Chondrocyte (in vitro differentiated cells): Measurements from ENCODE around the gene EIF5. TPM values are rescaled to one million over a fixed set of nuclear protein-coding genes. Genes with fewer than 3 reads are reported as not detected.

Experiments
- DNase-seq: peaks from one replicate; pipeline ENCODE4 v3.0.0; 2021; ENCODE audit warnings: mixed read lengths, low spot score
- H3K27ac Mint-ChIP-seq: one replicate; pipeline ENCODE4 v1.8.0; 2021; ENCODE audit warnings: mild to moderate bottlenecking, moderate library complexity, mixed read lengths; ENCODE audit not compliant: unreplicated experiment
- H3K27me3 Mint-ChIP-seq: 2 replicates; pipeline ENCODE4 v1.8.0; 2021; ENCODE audit warnings: low read depth, mixed read lengths
- H3K36me3 Mint-ChIP-seq: 2 replicates; pipeline ENCODE4 v1.8.0; 2021; ENCODE audit warnings: low read depth, mixed read lengths
- H3K4me1 Mint-ChIP-seq: 2 replicates; pipeline ENCODE4 v1.8.0; 2021; ENCODE audit warnings: low read depth, mild to moderate bottlenecking, mixed read lengths
- H3K4me3 Mint-ChIP-seq: one replicate; pipeline ENCODE4 v1.8.0; 2021; ENCODE audit warnings: mild to moderate bottlenecking, moderate library complexity, mixed read lengths; ENCODE audit not compliant: unreplicated experiment
- H3K9me3 Mint-ChIP-seq: 2 replicates; pipeline ENCODE4 v1.8.0; 2021; ENCODE audit warnings: low read depth, mixed read lengths
- CTCF ChIP-seq: fragments of 200-600 bp; sonication (generic); IDR thresholded peaks from 2 replicates; pipeline ENCODE4 v1.5.0; 2021; ENCODE audit warnings: antibody characterized with exemption, mild to moderate bottlenecking, moderate library complexity
- total RNA-seq: library from RNA; stranded (reverse); gene quantifications from 3 replicates; pipeline ENCODE4 v1.2.1, GENCODE V29; 2021

The EIF5 gene
- total RNA-seq, 1 donor from 2014 or later = 212 TPM

GRCh38 chr14:103332143-103332919 is 1.7 kb upstream of the EIF5 start:
- Mint-ChIP-seq H3K4me3 (peak overlapping the region; percentile 36), H3K36me3 (peaks cover 22% of the 10 kb centered on the region), H3K27me3 (no peaks in the 10 kb centered on the region), H3K9me3 (no peaks in the 10 kb centered on the region), H3K27ac (peak overlapping the region; percentile 79), H3K4me1 (peaks cover 31% of the 10 kb centered on the region)
- no peak for TF ChIP-seq CTCF
- DNase-seq = peak; percentile 42

GRCh38 chr14:103334644-103335622 is 896 bp downstream of the EIF5 start:
- no peaks in the 10 kb centered on the region for H3K27me3 Mint-ChIP-seq
- H3K27ac Mint-ChIP-seq = peak overlapping the region; percentile 91
- peak overlapping the region; percentile 81 for H3K4me3 Mint-ChIP-seq
- peaks cover 46% of the 10 kb centered on the region for H3K36me3 Mint-ChIP-seq
- no peak for TF ChIP-seq CTCF
- peaks cover 33% of the 10 kb centered on the region for H3K4me1 Mint-ChIP-seq
- H3K9me3 Mint-ChIP-seq = no peaks in the 10 kb centered on the region
- no peak for DNase-seq

GRCh38 chr14:103336191-103336590 is 2.2 kb downstream of the EIF5 start:
- no peaks in the 10 kb centered on the region for H3K27me3 Mint-ChIP-seq
- no peak for TF ChIP-seq CTCF
- H3K4me3 Mint-ChIP-seq = peak overlapping the region; percentile 81
- H3K36me3 Mint-ChIP-seq = peaks cover 56% of the 10 kb centered on the region
- no peak overlapping the region for H3K27ac Mint-ChIP-seq
- DNase-seq = no peak
- peaks cover 33% of the 10 kb centered on the region for H3K4me1 Mint-ChIP-seq
- no peaks in the 10 kb centered on the region for H3K9me3 Mint-ChIP-seq

- Mint-ChIP-seq H3K9me3 (no peaks in the 10 kb centered on the region), H3K27ac (no peak overlapping the region), H3K4me1 (peaks cover 26% of the 10 kb centered on the region), H3K4me3 (no peak overlapping the region), H3K36me3 (peaks cover 70% of the 10 kb centered on the region), H3K27me3 (no peaks in the 10 kb centered on the region)
- no peak for TF ChIP-seq CTCF
- no peak for DNase-seq
Observed at GRCh38 chr14:103337794-103338193, 3.8 kb downstream of the EIF5 start.

- no peaks in the 10 kb centered on the region for H3K9me3 Mint-ChIP-seq
- no peak overlapping the region for H3K4me3 Mint-ChIP-seq
- H3K4me1 Mint-ChIP-seq = peaks cover 22% of the 10 kb centered on the region
- no peak overlapping the region for H3K27ac Mint-ChIP-seq
- no peak for TF ChIP-seq CTCF
- peaks cover 83% of the 10 kb centered on the region for H3K36me3 Mint-ChIP-seq
- DNase-seq = no peak
- H3K27me3 Mint-ChIP-seq = no peaks in the 10 kb centered on the region
Observed at GRCh38 chr14:103339561-103339960, 5.5 kb downstream of the EIF5 start.
